HEK293 (cell line): ENCODE data around the gene SUPT4H1.

Experiments used
- KLF1 ChIP-seq: fragments of 450-650 bp; formaldehyde crosslinking; IDR thresholded peaks from 2 replicates; pipeline ENCODE4 v1.5.1; 2016; ENCODE audit warnings: missing biosample characterization, missing genetic modification characterization
- MZF1 ChIP-seq: fragments of 450-650 bp; formaldehyde crosslinking; IDR thresholded peaks from 2 replicates; pipeline ENCODE4 v1.5.1; 2017; ENCODE audit warnings: missing biosample characterization, missing genetic modification characterization, borderline replicate concordance
- OSR2 ChIP-seq: fragments of 450-650 bp; formaldehyde crosslinking; IDR thresholded peaks from 2 replicates; pipeline ENCODE4 v1.5.1; 2016; ENCODE audit warnings: missing biosample characterization, missing genetic modification characterization
- OVOL3 ChIP-seq: fragments of 450-650 bp; formaldehyde crosslinking; IDR thresholded peaks from 2 replicates; pipeline ENCODE4 v1.5.1; 2016; ENCODE audit warnings: missing biosample characterization, missing genetic modification characterization
- TCF7L2 ChIP-seq: IDR thresholded peaks from 2 replicates; pipeline ENCODE4 v1.6.1; 2011; ENCODE audit warnings: low read depth, mild to moderate bottlenecking, inconsistent platforms, low read length, moderate library complexity, borderline replicate concordance
- TRIM28 ChIP-seq: IDR thresholded peaks from 2 replicates; pipeline ENCODE4 v1.6.1; 2011; ENCODE audit warnings: low read length, control low read depth, borderline replicate concordance
- WT1 ChIP-seq: fragments of 450-650 bp; formaldehyde crosslinking; IDR thresholded peaks from 2 replicates; pipeline ENCODE4 v1.5.1; 2016; ENCODE audit warnings: missing biosample characterization, missing genetic modification characterization
- YY2 ChIP-seq: fragments of 450-650 bp; formaldehyde crosslinking; IDR thresholded peaks from 2 replicates; pipeline ENCODE4 v1.5.1; 2016; ENCODE audit warnings: missing biosample characterization, missing genetic modification characterization
- ZBTB17 ChIP-seq: fragments of 450-650 bp; formaldehyde crosslinking; IDR thresholded peaks from 2 replicates; pipeline ENCODE4 v1.5.1; 2016; ENCODE audit warnings: missing biosample characterization, missing genetic modification characterization
- ZIC2 ChIP-seq: fragments of 450-650 bp; formaldehyde crosslinking; IDR thresholded peaks from 2 replicates; pipeline ENCODE4 v1.5.1; 2016; ENCODE audit warnings: missing biosample characterization, missing genetic modification characterization
- ZNF121 ChIP-seq: fragments of 450-650 bp; formaldehyde crosslinking; IDR thresholded peaks from 2 replicates; pipeline ENCODE4 v1.5.1; 2016; ENCODE audit warnings: missing biosample characterization, missing genetic modification characterization
- ZNF23 ChIP-seq: fragments of 450-650 bp; formaldehyde crosslinking; IDR thresholded peaks from 2 replicates; pipeline ENCODE4 v1.5.1; 2016; ENCODE audit warnings: missing biosample characterization, missing genetic modification characterization, borderline replicate concordance
- ZNF311 ChIP-seq: fragments of 450-650 bp; formaldehyde crosslinking; IDR thresholded peaks from 2 replicates; pipeline ENCODE4 v1.5.1; 2017; ENCODE audit warnings: missing biosample characterization, missing genetic modification characterization, borderline replicate concordance
- ZNF324 ChIP-seq: fragments of 450-650 bp; formaldehyde crosslinking; IDR thresholded peaks from 2 replicates; pipeline ENCODE4 v1.5.1; 2016; ENCODE audit warnings: missing biosample characterization, missing genetic modification characterization
- ZNF394 ChIP-seq: fragments of 450-650 bp; formaldehyde crosslinking; IDR thresholded peaks from 2 replicates; pipeline ENCODE4 v1.5.1; 2016; ENCODE audit warnings: missing biosample characterization, missing genetic modification characterization, mild to moderate bottlenecking, moderate library complexity, borderline replicate concordance
- ZNF423 ChIP-seq: fragments of 450-650 bp; formaldehyde crosslinking; IDR thresholded peaks from 2 replicates; pipeline ENCODE4 v1.5.1; 2016; ENCODE audit warnings: missing biosample characterization, missing genetic modification characterization
- ZNF426 ChIP-seq: fragments of 450-650 bp; formaldehyde crosslinking; IDR thresholded peaks from 2 replicates; pipeline ENCODE4 v1.5.1; 2017; ENCODE audit warnings: missing biosample characterization, missing genetic modification characterization, mild to moderate bottlenecking, inconsistent platforms, moderate library complexity
- ZNF600 ChIP-seq: fragments of 450-650 bp; formaldehyde crosslinking; IDR thresholded peaks from 2 replicates; pipeline ENCODE4 v1.5.1; 2016; ENCODE audit warnings: missing biosample characterization, missing genetic modification characterization
- ZNF660 ChIP-seq: fragments of 450-650 bp; IDR thresholded peaks from 2 replicates; pipeline ENCODE4 v1.5.1; 2018; ENCODE audit warnings: missing biosample characterization, mild to moderate bottlenecking, missing genetic modification characterization
- ZNF677 ChIP-seq: fragments of 450-650 bp; IDR thresholded peaks from 2 replicates; pipeline ENCODE4 v1.5.0; 2018; ENCODE audit warnings: missing biosample characterization, mild to moderate bottlenecking, missing genetic modification characterization, moderate library complexity
- ZNF747 ChIP-seq: fragments of 450-650 bp; formaldehyde crosslinking; IDR thresholded peaks from 2 replicates; pipeline ENCODE4 v1.5.1; 2016; ENCODE audit warnings: missing biosample characterization, missing genetic modification characterization
- ZNF768 ChIP-seq: fragments of 450-650 bp; formaldehyde crosslinking; IDR thresholded peaks from 2 replicates; pipeline ENCODE4 v1.5.1; 2018; ENCODE audit warnings: missing biosample characterization, mild to moderate bottlenecking, missing genetic modification characterization
- ZNF843 ChIP-seq: fragments of 450-650 bp; formaldehyde crosslinking; IDR thresholded peaks from 2 replicates; pipeline ENCODE4 v1.5.1; 2016; ENCODE audit warnings: missing biosample characterization, missing genetic modification characterization
- ZSCAN16 ChIP-seq: fragments of 450-650 bp; formaldehyde crosslinking; IDR thresholded peaks from 2 replicates; pipeline ENCODE4 v1.5.1; 2016; ENCODE audit warnings: missing biosample characterization, missing genetic modification characterization
- TF ChIP-seq, protein P1 (sequence below): fragments of 450-650 bp; IDR thresholded peaks from 2 replicates; pipeline ENCODE4 v1.5.1; 2018; ENCODE audit warnings: missing biosample characterization, missing genetic modification characterization
- TF ChIP-seq, protein P2 (sequence below): fragments of 450-650 bp; formaldehyde crosslinking; IDR thresholded peaks from 2 replicates; pipeline ENCODE4 v1.5.1; 2017; ENCODE audit warnings: missing biosample characterization, missing genetic modification characterization
- TF ChIP-seq, protein P3 (sequence below): fragments of 450-650 bp; formaldehyde crosslinking; optimal IDR thresholded peaks from 2 replicates; pipeline ENCODE3; 2016; ENCODE audit warnings: missing biosample characterization, mild to moderate bottlenecking, missing genetic modification characterization
- TF ChIP-seq, protein P4 (sequence below): fragments of 450-650 bp; formaldehyde crosslinking; IDR thresholded peaks from 2 replicates; pipeline ENCODE4 v1.5.1; 2016; ENCODE audit warnings: missing biosample characterization, missing genetic modification characterization
- TF ChIP-seq, protein P5 (sequence below): fragments of 450-650 bp; formaldehyde crosslinking; IDR thresholded peaks from 2 replicates; pipeline ENCODE4 v1.5.1; 2017; ENCODE audit warnings: missing biosample characterization, mild to moderate bottlenecking, missing genetic modification characterization, moderate library complexity
- TF ChIP-seq, protein P6 (sequence below): fragments of 450-650 bp; formaldehyde crosslinking; IDR thresholded peaks from 2 replicates; pipeline ENCODE4 v1.5.1; 2017; ENCODE audit warnings: missing biosample characterization, missing genetic modification characterization

SUPT4H1 gene

DNA sequence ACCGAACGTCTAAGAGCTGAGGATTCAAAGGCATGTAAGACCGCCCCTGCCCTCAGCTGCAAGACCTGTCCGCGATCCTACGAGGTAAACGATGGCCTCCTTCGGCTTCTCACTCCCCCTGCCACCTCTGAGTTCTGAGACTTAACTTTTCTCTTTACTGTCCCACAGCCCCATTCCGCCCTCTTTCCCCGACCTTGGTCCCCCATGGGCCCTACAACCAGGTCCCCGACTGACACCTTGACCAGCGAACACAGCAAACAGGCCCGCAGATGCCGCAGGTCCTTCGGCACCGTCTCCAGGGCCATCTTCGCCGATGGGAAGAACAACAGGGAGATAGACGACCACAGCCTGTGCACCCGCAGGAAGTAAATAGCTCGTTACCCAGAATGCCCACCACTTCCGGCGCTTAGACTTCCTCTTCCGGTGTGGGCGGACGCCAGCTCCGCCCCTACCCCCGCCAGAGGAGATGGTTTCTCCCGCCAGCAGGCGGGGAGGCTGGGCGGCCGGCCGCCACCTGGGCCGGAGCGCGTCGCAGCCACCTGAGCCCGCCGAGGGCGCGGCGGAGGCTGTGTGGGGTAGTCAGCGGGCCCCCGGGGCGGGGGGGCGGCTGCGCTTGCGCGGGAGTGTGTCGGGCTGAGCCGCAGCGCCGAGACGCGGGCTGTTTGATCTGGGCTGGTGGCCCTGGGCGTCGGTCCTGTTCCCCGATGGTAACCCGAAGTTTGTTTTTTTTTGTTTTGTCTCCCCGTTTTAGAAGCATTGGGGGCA is at the start of gene SUPT4H1 (continued):
- TF ChIP-seq TRIM28 (peak; percentile 60; the same call in 1 of the 2 replicates), ZNF677 (0 out of 2 replicates have a peak, but pooled peaks have one; percentile 27), ZNF660 (tag by site-specific recombination) (peak; percentile 91), ZNF423 (0 out of 2 replicates have a peak, but pooled peaks have one; percentile 7), ZIC2 (peak; percentile 41), ZNF843 (peak; percentile 29; the same call in 1 of the 2 replicates), TCF7L2 (peak; percentile 94), YY2 (0 out of 2 replicates have a peak, but pooled peaks have one; percentile 27), ZNF747 (tag by site-specific recombination) (no peak), ZNF600 (tag by site-specific recombination) (peak; percentile 64), OVOL3 (tag by site-specific recombination) (no peak), KLF1 (peak; percentile 69; the same call in 1 of the 2 replicates), ZSCAN16 (tag by site-specific recombination) (no peak), ZNF311 (tag by site-specific recombination) (no peak), ZNF23 (tag by site-specific recombination) (no peak), ZBTB17 (peak; percentile 75), ZNF426 (tag by site-specific recombination) (no peak), ZNF324 (no peak), MZF1 (tag by site-specific recombination) (no peak), WT1 (tag by site-specific recombination) (no peak), ZNF768 (tag by site-specific recombination) (no peak), ZNF121 (tag by site-specific recombination) (no peak), ZNF394 (tag by site-specific recombination) (no peak; the same call in 1 of the 2 replicates), OSR2 (tag by site-specific recombination) (peak; percentile 54; the same call in 1 of the 2 replicates)
- TF ChIP-seq, protein P1, sequence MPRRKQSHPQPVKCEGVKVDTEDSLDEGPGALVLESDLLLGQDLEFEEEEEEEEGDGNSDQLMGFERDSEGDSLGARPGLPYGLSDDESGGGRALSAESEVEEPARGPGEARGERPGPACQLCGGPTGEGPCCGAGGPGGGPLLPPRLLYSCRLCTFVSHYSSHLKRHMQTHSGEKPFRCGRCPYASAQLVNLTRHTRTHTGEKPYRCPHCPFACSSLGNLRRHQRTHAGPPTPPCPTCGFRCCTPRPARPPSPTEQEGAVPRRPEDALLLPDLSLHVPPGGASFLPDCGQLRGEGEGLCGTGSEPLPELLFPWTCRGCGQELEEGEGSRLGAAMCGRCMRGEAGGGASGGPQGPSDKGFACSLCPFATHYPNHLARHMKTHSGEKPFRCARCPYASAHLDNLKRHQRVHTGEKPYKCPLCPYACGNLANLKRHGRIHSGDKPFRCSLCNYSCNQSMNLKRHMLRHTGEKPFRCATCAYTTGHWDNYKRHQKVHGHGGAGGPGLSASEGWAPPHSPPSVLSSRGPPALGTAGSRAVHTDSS (tag by site-specific recombination), result no peak
- TF ChIP-seq, protein P2, sequence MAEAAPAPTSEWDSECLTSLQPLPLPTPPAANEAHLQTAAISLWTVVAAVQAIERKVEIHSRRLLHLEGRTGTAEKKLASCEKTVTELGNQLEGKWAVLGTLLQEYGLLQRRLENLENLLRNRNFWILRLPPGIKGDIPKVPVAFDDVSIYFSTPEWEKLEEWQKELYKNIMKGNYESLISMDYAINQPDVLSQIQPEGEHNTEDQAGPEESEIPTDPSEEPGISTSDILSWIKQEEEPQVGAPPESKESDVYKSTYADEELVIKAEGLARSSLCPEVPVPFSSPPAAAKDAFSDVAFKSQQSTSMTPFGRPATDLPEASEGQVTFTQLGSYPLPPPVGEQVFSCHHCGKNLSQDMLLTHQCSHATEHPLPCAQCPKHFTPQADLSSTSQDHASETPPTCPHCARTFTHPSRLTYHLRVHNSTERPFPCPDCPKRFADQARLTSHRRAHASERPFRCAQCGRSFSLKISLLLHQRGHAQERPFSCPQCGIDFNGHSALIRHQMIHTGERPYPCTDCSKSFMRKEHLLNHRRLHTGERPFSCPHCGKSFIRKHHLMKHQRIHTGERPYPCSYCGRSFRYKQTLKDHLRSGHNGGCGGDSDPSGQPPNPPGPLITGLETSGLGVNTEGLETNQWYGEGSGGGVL, result no peak
- TF ChIP-seq, protein P3, sequence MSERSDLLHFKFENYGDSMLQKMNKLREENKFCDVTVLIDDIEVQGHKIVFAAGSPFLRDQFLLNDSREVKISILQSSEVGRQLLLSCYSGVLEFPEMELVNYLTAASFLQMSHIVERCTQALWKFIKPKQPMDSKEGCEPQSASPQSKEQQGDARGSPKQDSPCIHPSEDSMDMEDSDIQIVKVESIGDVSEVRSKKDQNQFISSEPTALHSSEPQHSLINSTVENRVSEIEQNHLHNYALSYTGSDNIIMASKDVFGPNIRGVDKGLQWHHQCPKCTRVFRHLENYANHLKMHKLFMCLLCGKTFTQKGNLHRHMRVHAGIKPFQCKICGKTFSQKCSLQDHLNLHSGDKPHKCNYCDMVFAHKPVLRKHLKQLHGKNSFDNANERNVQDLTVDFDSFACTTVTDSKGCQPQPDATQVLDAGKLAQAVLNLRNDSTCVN (tag by site-specific recombination), result peak; percentile 50
- TF ChIP-seq, protein P4, sequence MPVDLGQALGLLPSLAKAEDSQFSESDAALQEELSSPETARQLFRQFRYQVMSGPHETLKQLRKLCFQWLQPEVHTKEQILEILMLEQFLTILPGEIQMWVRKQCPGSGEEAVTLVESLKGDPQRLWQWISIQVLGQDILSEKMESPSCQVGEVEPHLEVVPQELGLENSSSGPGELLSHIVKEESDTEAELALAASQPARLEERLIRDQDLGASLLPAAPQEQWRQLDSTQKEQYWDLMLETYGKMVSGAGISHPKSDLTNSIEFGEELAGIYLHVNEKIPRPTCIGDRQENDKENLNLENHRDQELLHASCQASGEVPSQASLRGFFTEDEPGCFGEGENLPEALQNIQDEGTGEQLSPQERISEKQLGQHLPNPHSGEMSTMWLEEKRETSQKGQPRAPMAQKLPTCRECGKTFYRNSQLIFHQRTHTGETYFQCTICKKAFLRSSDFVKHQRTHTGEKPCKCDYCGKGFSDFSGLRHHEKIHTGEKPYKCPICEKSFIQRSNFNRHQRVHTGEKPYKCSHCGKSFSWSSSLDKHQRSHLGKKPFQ (tag by site-specific recombination), result no peak
- TF ChIP-seq, protein P5, sequence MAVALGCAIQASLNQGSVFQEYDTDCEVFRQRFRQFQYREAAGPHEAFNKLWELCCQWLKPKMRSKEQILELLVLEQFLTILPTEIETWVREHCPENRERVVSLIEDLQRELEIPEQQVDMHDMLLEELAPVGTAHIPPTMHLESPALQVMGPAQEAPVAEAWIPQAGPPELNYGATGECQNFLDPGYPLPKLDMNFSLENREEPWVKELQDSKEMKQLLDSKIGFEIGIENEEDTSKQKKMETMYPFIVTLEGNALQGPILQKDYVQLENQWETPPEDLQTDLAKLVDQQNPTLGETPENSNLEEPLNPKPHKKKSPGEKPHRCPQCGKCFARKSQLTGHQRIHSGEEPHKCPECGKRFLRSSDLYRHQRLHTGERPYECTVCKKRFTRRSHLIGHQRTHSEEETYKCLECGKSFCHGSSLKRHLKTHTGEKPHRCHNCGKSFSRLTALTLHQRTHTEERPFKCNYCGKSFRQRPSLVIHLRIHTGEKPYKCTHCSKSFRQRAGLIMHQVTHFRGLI, result peak; percentile 67; the same call in 1 of the 2 replicates
- TF ChIP-seq, protein P6, sequence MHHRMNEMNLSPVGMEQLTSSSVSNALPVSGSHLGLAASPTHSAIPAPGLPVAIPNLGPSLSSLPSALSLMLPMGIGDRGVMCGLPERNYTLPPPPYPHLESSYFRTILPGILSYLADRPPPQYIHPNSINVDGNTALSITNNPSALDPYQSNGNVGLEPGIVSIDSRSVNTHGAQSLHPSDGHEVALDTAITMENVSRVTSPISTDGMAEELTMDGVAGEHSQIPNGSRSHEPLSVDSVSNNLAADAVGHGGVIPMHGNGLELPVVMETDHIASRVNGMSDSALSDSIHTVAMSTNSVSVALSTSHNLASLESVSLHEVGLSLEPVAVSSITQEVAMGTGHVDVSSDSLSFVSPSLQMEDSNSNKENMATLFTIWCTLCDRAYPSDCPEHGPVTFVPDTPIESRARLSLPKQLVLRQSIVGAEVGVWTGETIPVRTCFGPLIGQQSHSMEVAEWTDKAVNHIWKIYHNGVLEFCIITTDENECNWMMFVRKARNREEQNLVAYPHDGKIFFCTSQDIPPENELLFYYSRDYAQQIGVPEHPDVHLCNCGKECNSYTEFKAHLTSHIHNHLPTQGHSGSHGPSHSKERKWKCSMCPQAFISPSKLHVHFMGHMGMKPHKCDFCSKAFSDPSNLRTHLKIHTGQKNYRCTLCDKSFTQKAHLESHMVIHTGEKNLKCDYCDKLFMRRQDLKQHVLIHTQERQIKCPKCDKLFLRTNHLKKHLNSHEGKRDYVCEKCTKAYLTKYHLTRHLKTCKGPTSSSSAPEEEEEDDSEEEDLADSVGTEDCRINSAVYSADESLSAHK (tag by site-specific recombination), result no peak
